Measurements from ENCODE around the gene RNF130.

Gene RNF130

GRCh38 chr5:180071531-180072255 is at the start of gene RNF130:
Gene RNF130 (minus strand): TSS chr5:180071759. CDS start chr5:180071702, 57 bp downstream.
- peak; percentile 95 for DNase-seq

DNA sequence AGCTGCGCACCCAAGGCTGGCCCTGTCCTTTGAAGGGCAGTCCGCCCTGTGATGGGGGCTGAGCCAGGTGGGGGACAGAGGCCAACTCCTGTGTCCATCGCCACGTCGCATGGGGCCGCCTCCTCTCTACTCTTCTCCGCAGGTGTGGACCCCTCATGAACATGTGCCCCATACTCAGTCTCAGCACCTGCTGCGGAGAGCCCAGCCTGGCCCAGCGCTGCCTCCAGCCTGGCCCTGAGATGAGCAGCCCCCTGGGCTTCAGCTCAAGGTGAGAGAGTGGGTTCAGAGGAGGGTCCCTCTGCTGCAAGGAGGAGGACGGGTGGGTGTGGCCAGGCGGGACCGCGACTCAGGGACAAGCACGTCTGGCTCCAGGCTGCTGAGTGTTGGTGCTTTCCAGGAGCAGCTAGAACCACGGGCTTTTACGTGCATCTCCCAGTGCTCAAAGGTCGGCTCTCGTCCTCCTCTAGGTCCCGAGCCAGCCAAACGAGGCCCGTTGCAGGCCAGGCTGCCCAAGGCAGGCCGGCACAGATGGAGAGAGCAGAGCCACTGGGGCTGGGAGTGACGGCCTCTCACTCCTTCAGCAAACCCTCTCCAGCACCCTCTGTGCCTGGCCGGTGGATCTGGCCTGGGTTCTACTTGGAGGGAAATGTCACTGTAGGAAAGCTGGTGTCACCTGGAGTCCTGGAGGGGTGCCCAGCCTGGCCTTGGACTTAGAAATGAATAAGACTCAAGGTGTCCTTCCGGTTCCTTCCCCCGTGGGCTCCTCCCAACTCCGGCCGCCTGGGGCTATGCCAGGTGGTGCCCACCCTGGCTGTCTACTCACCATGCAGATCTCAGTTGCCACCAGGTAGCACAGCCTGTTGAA is 48.9 kb upstream of the RNF130 start:
- DNase-seq: peak; percentile 51

DNA sequence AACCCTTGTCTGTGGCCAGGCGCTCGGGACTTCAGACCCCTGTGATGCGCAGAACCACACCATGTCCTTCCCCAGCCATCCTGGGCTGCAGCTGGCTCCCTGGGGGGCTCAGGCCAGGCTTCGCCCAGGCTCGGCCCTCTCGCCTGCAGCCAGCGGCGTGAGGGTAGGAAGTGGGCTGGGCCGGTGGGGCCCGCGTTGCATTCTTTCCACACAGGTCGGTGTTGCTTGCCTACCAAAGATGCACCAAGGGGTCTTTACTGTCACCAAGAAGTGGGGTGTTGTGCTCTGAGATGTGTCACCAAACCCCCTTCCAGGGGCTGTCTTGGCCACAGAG is 48.3 kb upstream of the RNF130 start:
- no peak for DNase-seq

GRCh38 chr5:180119031-180119902 is 47.7 kb upstream of the RNF130 start:
- peak; percentile 45 for DNase-seq

DNA sequence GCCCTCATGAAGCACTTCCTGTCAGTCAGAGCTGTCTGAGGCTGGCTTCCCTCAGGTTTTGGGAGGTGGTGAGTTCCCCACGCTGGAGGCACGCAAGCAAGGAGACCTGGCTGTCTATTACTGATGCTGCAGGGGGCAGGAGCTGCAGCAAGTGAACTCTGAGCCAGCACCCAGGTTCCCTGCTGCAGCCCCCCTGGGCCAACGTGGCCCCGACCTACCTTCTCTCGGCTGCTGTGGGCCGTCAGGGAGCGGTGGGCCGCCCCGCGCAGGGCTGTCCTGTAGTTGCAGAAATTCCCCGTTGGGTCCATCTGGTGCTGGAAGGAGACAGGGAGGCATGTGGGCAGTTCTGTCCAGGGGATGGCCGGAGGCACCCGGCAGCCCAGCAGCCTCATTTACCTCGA is 46.8 kb upstream of the RNF130 start:
- peak; percentile 47 for DNase-seq

- DNase-seq: peak; percentile 55
Measured at GRCh38 chr5:180117000-180117725, 45.6 kb upstream of the RNF130 start.

GRCh38 chr5:180116077-180116999 is 44.8 kb upstream of the RNF130 start:
- DNase-seq: peak; percentile 52

- DNase-seq: peak; percentile 41
Measured at GRCh38 chr5:180115326-180116076, 43.9 kb upstream of the RNF130 start.

DNA sequence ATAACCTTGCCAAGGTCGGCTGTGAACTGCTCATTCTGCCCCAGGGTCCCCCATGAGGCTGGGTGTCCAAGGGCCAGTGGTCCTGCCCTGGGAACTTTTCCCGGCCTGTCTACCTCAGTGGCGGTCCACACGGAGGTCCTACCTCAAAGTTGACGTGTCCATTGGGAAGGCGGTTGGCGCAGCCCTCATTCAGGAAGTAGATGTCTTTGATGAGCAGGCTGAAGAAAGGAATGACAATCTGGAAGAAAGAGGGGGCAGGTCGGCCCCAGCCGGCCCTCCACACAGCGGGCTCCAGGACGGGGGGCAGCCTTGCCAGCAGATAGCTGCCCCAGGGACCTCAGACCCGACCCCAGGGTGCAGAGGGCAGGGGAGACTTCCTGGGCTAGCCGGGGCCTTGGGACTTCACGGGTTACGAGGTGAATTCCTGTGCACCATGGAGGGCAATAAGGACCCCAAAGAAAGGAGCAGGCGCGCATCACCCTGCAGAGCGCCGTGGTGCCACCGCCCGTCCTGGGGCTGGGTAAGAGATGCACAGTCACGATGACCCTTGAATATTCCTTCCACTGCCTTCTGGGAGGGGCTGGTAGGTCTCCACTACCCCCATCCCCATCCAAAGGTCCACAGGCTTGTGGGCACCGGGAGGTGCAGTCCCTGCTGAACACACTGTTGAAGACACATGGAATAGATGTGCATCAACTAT is 42.9 kb upstream of the RNF130 start:
- peak; percentile 33 for DNase-seq

- DNase-seq: peak; percentile 39
Measured at GRCh38 chr5:180113660-180114303, 42.2 kb upstream of the RNF130 start.

DNA sequence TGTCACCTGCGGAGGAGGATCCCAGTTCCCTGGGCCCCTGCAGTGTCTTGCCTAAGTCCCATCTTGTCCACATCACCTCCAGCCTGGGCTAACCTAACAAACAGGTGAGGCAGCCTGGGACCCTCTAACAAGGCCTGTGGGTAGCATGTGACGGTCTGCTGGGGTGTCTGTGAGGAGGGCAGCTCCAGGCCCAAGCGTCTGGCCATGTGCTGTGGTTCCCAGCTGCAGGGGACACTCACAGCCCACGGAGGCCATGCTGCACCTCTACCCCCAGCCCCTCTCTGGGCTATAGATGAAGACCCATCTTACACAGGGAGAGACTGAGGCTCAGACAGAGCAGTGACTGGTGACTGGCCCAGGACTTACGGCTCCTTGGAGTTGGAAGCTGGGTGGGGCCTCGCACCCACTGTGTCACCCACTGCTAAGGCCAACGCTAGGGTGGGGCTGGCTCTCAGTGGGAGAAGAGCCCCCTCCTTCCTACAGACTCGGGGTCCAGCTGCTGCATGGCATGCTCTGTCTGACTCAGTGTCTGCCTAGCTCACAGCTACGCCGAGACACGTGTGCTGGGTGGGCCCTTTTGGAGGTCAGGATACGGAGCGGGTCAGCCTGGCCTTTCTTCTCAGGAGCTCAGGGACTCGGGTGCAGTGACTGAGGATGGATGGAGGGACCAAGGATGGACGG is 40.8 kb upstream of the RNF130 start:
- peak; percentile 44 for DNase-seq

- DNase-seq: peak; percentile 51
Measured at GRCh38 chr5:180111273-180112002, 39.9 kb upstream of the RNF130 start.

- DNase-seq: peak; percentile 37
Measured at GRCh38 chr5:180109920-180110319, 38.4 kb upstream of the RNF130 start.

DNA sequence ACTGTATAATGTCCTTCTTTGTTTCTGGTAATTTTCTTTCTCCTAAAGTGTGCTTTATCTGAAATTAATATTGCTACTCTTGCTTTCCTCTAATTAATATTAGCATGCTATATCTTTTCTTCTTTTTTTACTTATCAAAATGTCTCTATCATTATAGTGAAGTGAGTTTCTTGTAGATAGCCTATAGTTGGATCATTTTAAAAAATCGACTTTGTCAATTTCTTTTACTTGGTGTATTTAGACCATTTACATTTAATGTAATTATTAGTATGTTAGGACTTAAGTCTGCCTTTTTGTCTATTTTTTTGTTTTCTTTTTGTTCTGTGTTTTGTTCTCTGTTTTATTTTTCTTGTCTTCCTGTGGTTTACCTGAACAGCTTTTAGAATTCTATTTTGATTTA is 35.4 kb upstream of the RNF130 start:
- no peak for DNase-seq

- DNase-seq: no peak
Measured at GRCh38 chr5:180105827-180106312, 34.3 kb upstream of the RNF130 start.

GRCh38 chr5:180104168-180104530 is 32.6 kb upstream of the RNF130 start:
- no peak for DNase-seq

DNA sequence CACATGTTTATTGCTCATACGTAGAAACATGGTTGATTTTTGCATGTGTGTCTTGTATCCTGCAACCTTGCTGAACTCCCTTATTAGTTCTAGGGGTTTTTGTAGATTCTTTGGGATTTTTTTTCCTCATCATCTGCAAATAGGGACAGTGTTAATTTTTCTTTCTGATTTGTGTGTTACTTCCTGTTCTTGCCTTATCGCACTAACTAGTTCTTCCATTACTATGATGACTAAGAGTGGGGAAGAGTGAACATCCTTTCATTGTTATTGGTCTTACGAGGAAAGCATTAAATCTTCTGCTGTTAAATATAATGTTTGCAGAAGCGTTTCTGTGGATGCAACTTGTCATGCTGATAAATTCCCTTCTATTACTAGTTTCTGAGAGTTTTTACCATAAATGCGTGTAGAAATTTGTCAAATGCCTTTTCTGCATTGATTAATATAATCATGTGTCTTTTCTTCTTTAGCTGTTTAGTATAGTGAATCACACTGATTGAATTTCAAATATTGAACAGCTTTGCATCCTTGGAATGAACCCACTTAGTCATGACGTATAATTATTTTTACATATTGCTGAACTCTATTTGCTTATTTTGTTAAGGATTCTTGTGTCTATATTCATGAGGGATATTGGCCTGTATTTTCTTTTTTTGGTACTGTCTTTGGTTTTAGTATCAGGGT is 32.1 kb upstream of the RNF130 start:
- DNase-seq: no peak

Data from islet precursor cell (in vitro differentiated cells).